K562 (cell line): Measurements from ENCODE around the gene TMEFF1. TPM values are rescaled to one million over a fixed set of nuclear protein-coding genes. Genes with fewer than 3 reads are reported as not detected.

Experiments used
- ATAC-seq: fragments of 200-7000 bp; cut with Tn5 transposase; 3 replicates; pipeline ENCODE4 v1.9.1; 2020; ENCODE audit warnings: moderate library complexity
- BruUV-seq: library from RNA; stranded (reverse); fragments of 400-500 nt; replicated peaks from 2 replicates; lab custom pipeline; 2021; lab: Mats Ljungman, UMichigan
- CTCF ChIA-PET: fragments of 300-600 bp; formaldehyde crosslinking; extraction: SDS; loops from one replicate; lab custom pipeline; 2021; ENCODE audit warnings: low intra/inter-chr PET ratio; lab: Yijun Ruan, JAX
- POLR2A ChIA-PET: fragments of 300-600, 350-650 bp; sonication (Branson Sonifier 250); formaldehyde crosslinking; extraction: SDS; loops from one replicate; lab custom pipeline; 2021; ENCODE audit warnings: antibody characterized with exemption, inconsistent platforms; lab: Yijun Ruan, JAX
- DNase-seq, 4 experiments: peaks; one replicate each; pipeline versions ENCODE4 v3.0.0 to v3.0.0-alpha.2; 2011 to 2018; ENCODE audit warnings: low spot score in 3 of 4, mixed read lengths in 3 of 4; ENCODE audit errors: extremely low read depth in 1 of 4
- FAIRE-seq: peaks from 2 replicates; lab custom pipeline; 2011; peaks lifted over from hg19 to GRCh38; lab: Jason Lieb, UNC
- H2AFZ ChIP-seq: 2 replicates; pipeline ENCODE4 v1.6.0; 2011; ENCODE audit warnings: low read depth, low read length, control low read depth, inconsistent platforms
- H3K27ac ChIP-seq: fragments of 200-600 bp; 3 replicates; pipeline ENCODE4 v1.8.0; 2011; ENCODE audit warnings: low read depth, mild to moderate bottlenecking, control low read depth, inconsistent platforms, low read length, moderate library complexity, mixed read lengths; ENCODE audit errors: extremely low read depth
- H3K27me3 ChIP-seq, 2 experiments: fragments of 300-600 bp in 1 of 2; 2 replicates in 1 of 2; 3 replicates in 1 of 2; pipeline versions ENCODE4 v1.6.0 to v1.8.0; 2011; ENCODE audit warnings: inconsistent platforms in 2 of 2, low read length in 2 of 2, mild to moderate bottlenecking in 1 of 2, mixed read lengths in 1 of 2, moderate library complexity in 1 of 2; ENCODE audit not compliant: control insufficient read depth in 2 of 2, insufficient read depth in 2 of 2
- H3K36me3 ChIP-seq: fragments of 300-600 bp; 3 replicates; pipeline ENCODE4 v1.8.0; 2011; ENCODE audit warnings: mild to moderate bottlenecking, low read length, inconsistent platforms; ENCODE audit not compliant: control insufficient read depth, insufficient read depth
- H3K4me1 ChIP-seq, 2 experiments: fragments of 200-600 bp in 1 of 2; replicated peaks in 1 of 2; 2 replicates in 1 of 2; 3 replicates in 1 of 2; pipeline versions ENCODE4 v1.5.1 to v1.8.0; 2011; ENCODE audit warnings: inconsistent platforms in 2 of 2, low read length in 2 of 2, mild to moderate bottlenecking in 1 of 2, mixed read lengths in 1 of 2, moderate library complexity in 1 of 2; ENCODE audit not compliant: control insufficient read depth in 2 of 2, insufficient read depth in 2 of 2
- H3K4me2 ChIP-seq: 2 replicates; pipeline ENCODE4 v1.6.1; 2011; ENCODE audit warnings: low read length, control low read depth, inconsistent platforms, mixed read lengths; ENCODE audit not compliant: insufficient read depth
- H3K4me3 ChIP-seq: fragments of 200-600 bp; sonication (generic), shearing (Covaris generic); 2 replicates; pipeline ENCODE4 v1.5.1; 2016; ENCODE audit warnings: control low read depth, inconsistent platforms
- H3K79me2 ChIP-seq: fragments of 200-600 bp; 3 replicates; pipeline ENCODE4 v1.8.0; 2011; ENCODE audit warnings: low read length, inconsistent platforms; ENCODE audit not compliant: control insufficient read depth, insufficient read depth
- H3K9ac ChIP-seq, 2 experiments: 2 replicates each; pipeline versions ENCODE4 v1.6.0 to v1.6.1; 2011; ENCODE audit warnings: low read depth in 2 of 2, low read length in 2 of 2, control low read depth in 1 of 2, inconsistent platforms in 1 of 2, mild to moderate bottlenecking in 1 of 2, mixed read lengths in 1 of 2; ENCODE audit not compliant: insufficient read depth in 1 of 2
- H3K9me1 ChIP-seq: one replicate; pipeline ENCODE4 v1.6.0; 2011; ENCODE audit warnings: inconsistent platforms, mild to moderate bottlenecking, low read length, moderate library complexity; ENCODE audit not compliant: control insufficient read depth, insufficient read depth
- H3K9me3 ChIP-seq: replicated peaks from 2 replicates; pipeline ENCODE4 v1.5.1; 2011; ENCODE audit warnings: low read depth, low read length, inconsistent platforms; ENCODE audit not compliant: control insufficient read depth, insufficient read depth
- H4K20me1 ChIP-seq: replicated peaks from 2 replicates; pipeline ENCODE4 v1.6.1; 2011; ENCODE audit warnings: low read length, inconsistent platforms, mixed read lengths; ENCODE audit not compliant: control insufficient read depth, insufficient read depth
- ARID1B ChIP-seq: fragments of 450-650 bp; IDR thresholded peaks from 2 replicates; pipeline ENCODE4 v1.6.1; 2016; ENCODE audit warnings: antibody characterized with exemption, mild to moderate bottlenecking, inconsistent platforms
- CBX3 ChIP-seq, 2 experiments: IDR thresholded peaks; 1 replicate in 1 of 2; 2 replicates in 1 of 2; pipeline ENCODE4 v1.6.1; 2012; ENCODE audit warnings: inconsistent platforms in 2 of 2, low read length in 2 of 2, borderline replicate concordance in 1 of 2, control low read depth in 1 of 2
- GATA2 ChIP-seq: sonication (generic); formaldehyde crosslinking; IDR thresholded peaks from 2 replicates; pipeline ENCODE4 v1.4.0; 2020; ENCODE audit warnings: mild to moderate bottlenecking, missing genetic modification reagents
- KDM1A ChIP-seq, 2 experiments: fragments of 450-650 bp; IDR thresholded peaks; 2 replicates each; pipeline ENCODE4 v1.6.1; 2016; ENCODE audit warnings: mild to moderate bottlenecking in 2 of 2
- MXI1 ChIP-seq: IDR thresholded peaks from 2 replicates; pipeline ENCODE4 v1.6.1; 2011; ENCODE audit warnings: low read depth, mild to moderate bottlenecking, improper control_type of control experiment, low read length
- NFIC ChIP-seq: fragments of 450-650 bp; IDR thresholded peaks from 2 replicates; pipeline ENCODE4 v1.6.1; 2017; ENCODE audit warnings: mild to moderate bottlenecking, inconsistent platforms
- PHB2 ChIP-seq: fragments of 450-650 bp; IDR thresholded peaks from 2 replicates; pipeline ENCODE4 v1.6.1; 2017; ENCODE audit warnings: low read depth
- SIRT6 ChIP-seq: IDR thresholded peaks from one replicate; pipeline ENCODE4 v1.6.1; 2012; ENCODE audit warnings: low read depth, mild to moderate bottlenecking, control low read depth, inconsistent platforms, low read length, moderate library complexity
- SPI1 ChIP-seq: IDR thresholded peaks from 2 replicates; pipeline ENCODE4 v1.6.1; 2011; ENCODE audit warnings: low read depth, low read length, control low read depth, borderline replicate concordance
- TCFL5 ChIP-seq: fragments of 250-450 bp; sonication (Bioruptor Pico); conservative IDR thresholded peaks from 2 replicates; pipeline ENCODE4 v1.6.1; 2021; ENCODE audit warnings: mild to moderate bottlenecking, moderate library complexity, matching md5 sums
- WGBS: fragments of 100-300 bp; shearing (Covaris generic); methylation state at CpG from one replicate; pipeline ENCODE4 v1.1.6; 2016; ENCODE audit warnings: low coverage, mixed read lengths; ENCODE audit not compliant: insufficient coverage; ENCODE audit errors: missing lambda C conversion rate; 5-methylcytosine and 5-hydroxymethylcytosine counted together
- in situ Hi-C: fragments of 300-500 bp; cut with MboI; formaldehyde crosslinking; loops from 4 replicates; pipeline ENCODE4 v1.15.0; 2018; ENCODE audit warnings: inconsistent platforms, mixed read lengths
- intact Hi-C: fragments of 100-400 bp; cut with micrococcal nuclease; formaldehyde crosslinking; loops from 2 replicates; pipeline ENCODE4 v1.14.2; 2022
- polyA plus RNA-seq, 8 experiments: library from polyadenylated mRNA; depleted of rRNA in 4 of 8; stranded (reverse) in 5 of 8; unstranded in 3 of 8; fragments of >200 nt; fragmentation: Nextera tagmentation in 2 of 8; fragmentation: Illumina TruSeq in 1 of 8; extraction: Ambion mirVana in 2 of 8; extraction: Trizol in 1 of 8; gene quantifications; 2 replicates each; pipeline versions ENCODE4 v1.2.1 to v1.2.3, GENCODE V29; 2011 to 2014; ENCODE audit warnings: inconsistent platforms in 1 of 8, missing spikeins in 1 of 8
- total RNA-seq, 7 experiments: library from RNA; depleted of rRNA in 6 of 7; stranded (reverse); fragments of >200 nt in 6 of 7; fragmentation: Illumina TruSeq in 2 of 7; extraction: Trizol in 2 of 7; gene quantifications; 2 replicates each; pipeline versions ENCODE4 v1.2.1 to v1.2.3, GENCODE V29; 2011 to 2021; ENCODE audit warnings: low replicate concordance in 1 of 7
- TF ChIP-seq, protein P1 (sequence below): conservative IDR thresholded peaks from 2 replicates; pipeline ENCODE4 v1.6.1; 2011; ENCODE audit warnings: low read depth, mild to moderate bottlenecking, low read length; ENCODE audit not compliant: control insufficient read depth
- TF ChIP-seq, protein P2 (sequence below), 2 experiments: IDR thresholded peaks; 2 replicates each; pipeline ENCODE4 v1.6.1; 2011; ENCODE audit warnings: borderline replicate concordance in 1 of 2, control low read depth in 1 of 2, low read depth in 1 of 2, low read length in 1 of 2, mild to moderate bottlenecking in 1 of 2, mixed read lengths in 1 of 2, moderate library complexity in 1 of 2; ENCODE audit not compliant: insufficient read depth in 1 of 2, insufficient read length in 1 of 2, poor library complexity in 1 of 2, severe bottlenecking in 1 of 2; ENCODE audit errors: extremely low read depth in 1 of 2
- TF ChIP-seq, protein P3 (sequence below): fragments of 250-450 bp; sonication (Bioruptor Pico); IDR thresholded peaks from 2 replicates; pipeline ENCODE4 v1.8.0; 2021; ENCODE audit warnings: moderate library complexity, mild to moderate bottlenecking, inconsistent platforms

The TMEFF1 gene
- total and polyA plus RNA-seq, 9 of the 15 experiments (the other 6 are each of a cell fraction or from before 2014, with no cell fraction given) = 0.07 to 1.1 (median 0.28) TPM; not detected in 2

DNA sequence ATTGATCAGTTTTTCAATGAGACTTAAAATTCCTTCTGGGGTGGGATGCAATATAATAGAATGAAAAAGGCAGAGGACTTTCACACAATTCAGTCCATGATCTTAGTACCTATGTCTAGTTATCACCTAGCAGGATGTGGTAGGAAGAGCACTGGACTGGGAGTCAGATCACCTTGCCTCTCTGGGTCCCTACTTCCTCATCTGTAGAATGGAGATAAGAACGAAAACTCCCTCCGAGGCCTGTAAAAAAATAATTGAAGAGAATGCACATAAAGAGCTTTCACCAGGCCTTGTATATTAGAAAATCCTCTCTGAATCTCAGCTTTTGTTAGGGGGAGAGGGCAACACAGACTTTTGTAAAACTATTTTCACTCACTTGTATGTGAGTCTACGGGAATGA, 681 bp upstream of the TMEFF1 start (continued):
- TF ChIP-seq CBX3 (IDR thresholded peaks at IDR 0.05; ENCODE audit: borderline replicate concordance in 1 of 2, low read length in 2 of 2) (0 out of 3 replicates have a peak, but pooled peaks of 1 of the 2 experiments have one; percentile 28), KDM1A (IDR thresholded peaks at IDR 0.05) (peak; percentile 47 to 74; a peak in 3 of 4 replicates), ARID1B (peak; percentile 50; the same call in 1 of the 2 replicates), PHB2 (no peak), SPI1 (0 out of 2 replicates have a peak, but pooled peaks have one; percentile 21)

DNA sequence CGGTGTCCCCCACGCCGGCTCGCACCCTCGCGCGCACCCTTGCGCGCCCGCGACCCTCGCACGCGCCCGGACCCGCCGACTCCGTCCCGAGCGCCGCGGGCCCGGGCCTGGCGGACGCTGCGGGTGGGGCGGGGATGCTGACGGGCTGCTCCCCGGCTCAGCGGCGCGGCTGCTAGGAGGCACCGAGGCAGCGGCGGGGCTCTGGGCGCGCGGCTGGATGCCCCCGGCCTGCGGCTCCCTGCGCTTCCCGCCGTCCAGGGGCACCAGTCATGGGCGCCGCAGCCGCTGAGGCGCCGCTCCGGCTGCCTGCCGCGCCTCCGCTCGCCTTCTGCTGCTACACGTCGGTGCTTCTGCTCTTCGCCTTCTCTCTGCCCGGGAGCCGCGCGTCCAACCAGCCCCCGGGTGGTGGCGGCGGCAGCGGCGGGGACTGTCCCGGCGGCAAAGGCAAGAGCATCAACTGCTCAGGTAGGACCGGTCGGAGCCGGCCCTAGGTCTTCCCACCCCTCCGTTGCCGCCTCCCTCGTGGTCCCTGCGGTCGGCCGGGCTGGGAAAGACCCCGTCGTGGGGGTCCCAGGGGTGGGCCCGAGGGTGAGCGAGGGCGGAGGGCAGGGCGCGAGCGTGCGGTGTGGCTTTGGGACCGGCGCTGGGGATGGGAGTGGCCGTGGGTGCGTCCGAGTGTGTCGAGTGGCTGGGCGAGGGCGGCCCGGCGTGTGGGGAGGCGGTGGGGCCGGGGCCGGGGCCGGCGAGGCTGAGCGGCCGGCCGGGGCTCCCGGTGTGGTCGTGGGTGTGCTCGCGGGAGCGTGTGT, 530 bp downstream of the TMEFF1 start:
- intact Hi-C loops = no loop called here
- 1% methylated on average over 51 of the region's 108 CpGs for WGBS
- TF ChIP-seq, protein P1, sequence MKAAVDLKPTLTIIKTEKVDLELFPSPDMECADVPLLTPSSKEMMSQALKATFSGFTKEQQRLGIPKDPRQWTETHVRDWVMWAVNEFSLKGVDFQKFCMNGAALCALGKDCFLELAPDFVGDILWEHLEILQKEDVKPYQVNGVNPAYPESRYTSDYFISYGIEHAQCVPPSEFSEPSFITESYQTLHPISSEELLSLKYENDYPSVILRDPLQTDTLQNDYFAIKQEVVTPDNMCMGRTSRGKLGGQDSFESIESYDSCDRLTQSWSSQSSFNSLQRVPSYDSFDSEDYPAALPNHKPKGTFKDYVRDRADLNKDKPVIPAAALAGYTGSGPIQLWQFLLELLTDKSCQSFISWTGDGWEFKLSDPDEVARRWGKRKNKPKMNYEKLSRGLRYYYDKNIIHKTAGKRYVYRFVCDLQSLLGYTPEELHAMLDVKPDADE = 0 out of 2 replicates have a peak, but pooled peaks have one; percentile 1
- TF ChIP-seq MXI1 = no peak
- no peak for TF ChIP-seq TCFL5 (CRISPR knock-in tag)
- TF ChIP-seq, protein P2, sequence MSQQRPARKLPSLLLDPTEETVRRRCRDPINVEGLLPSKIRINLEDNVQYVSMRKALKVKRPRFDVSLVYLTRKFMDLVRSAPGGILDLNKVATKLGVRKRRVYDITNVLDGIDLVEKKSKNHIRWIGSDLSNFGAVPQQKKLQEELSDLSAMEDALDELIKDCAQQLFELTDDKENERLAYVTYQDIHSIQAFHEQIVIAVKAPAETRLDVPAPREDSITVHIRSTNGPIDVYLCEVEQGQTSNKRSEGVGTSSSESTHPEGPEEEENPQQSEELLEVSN (IDR thresholded peaks at IDR 0.05; ENCODE audit: borderline replicate concordance in 1 of 2, extremely low read depth in 1 of 2, insufficient read depth in 1 of 2, insufficient read length in 1 of 2, low read depth in 1 of 2, low read length in 1 of 2, poor library complexity in 1 of 2, severe bottlenecking in 1 of 2) = peak in 1 of 2 experiments; percentile 20
- TF ChIP-seq GATA2 (CRISPR knock-in tag) = no peak
- no peak for TF ChIP-seq SIRT6
- TF ChIP-seq, protein P3, sequence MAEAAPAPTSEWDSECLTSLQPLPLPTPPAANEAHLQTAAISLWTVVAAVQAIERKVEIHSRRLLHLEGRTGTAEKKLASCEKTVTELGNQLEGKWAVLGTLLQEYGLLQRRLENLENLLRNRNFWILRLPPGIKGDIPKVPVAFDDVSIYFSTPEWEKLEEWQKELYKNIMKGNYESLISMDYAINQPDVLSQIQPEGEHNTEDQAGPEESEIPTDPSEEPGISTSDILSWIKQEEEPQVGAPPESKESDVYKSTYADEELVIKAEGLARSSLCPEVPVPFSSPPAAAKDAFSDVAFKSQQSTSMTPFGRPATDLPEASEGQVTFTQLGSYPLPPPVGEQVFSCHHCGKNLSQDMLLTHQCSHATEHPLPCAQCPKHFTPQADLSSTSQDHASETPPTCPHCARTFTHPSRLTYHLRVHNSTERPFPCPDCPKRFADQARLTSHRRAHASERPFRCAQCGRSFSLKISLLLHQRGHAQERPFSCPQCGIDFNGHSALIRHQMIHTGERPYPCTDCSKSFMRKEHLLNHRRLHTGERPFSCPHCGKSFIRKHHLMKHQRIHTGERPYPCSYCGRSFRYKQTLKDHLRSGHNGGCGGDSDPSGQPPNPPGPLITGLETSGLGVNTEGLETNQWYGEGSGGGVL (CRISPR knock-in tag) = no peak
- peak; percentile 47; the same call in 1 of the 2 replicates for TF ChIP-seq NFIC

More for the DNA sequence above, 530 bp downstream of the TMEFF1 start:
- DNase-seq (peak; percentile 46 to 57 (median 51)), ATAC-seq (peak; percentile 78), FAIRE-seq (no peak)
- ChIA-PET CTCF (interaction anchor here (0.6 kb wide), 1 partner anchor 14 kb away, joined by 3 read pairs; no protein-coding TSS in a partner anchor), POLR2A (interaction anchor here (0.7 kb wide), 1 partner anchor 383 kb away, joined by 3 read pairs; no protein-coding TSS in a partner anchor)
- peaks cover 0 to 10% of the 10 kb centered on the region in 2 experiments; a peak in 4 of 5 replicates for H3K27me3 ChIP-seq
- peak overlapping the region; percentile 43 for H3K4me3 ChIP-seq
- peak overlapping the region; percentile 46 for H3K4me2 ChIP-seq
- H3K27ac ChIP-seq = no peak overlapping the region
- no TSS peak for BruUV-seq
- peak overlapping the region in 1 of 2 experiments; percentile 87; a peak in 2 of 4 replicates for H3K9ac ChIP-seq
- H3K9me3 ChIP-seq = no peaks in the 10 kb centered on the region; the same call in 1 of the 2 replicates
- peak overlapping the region; percentile 77 for H2AFZ ChIP-seq
- no peaks in the 10 kb centered on the region for H4K20me1 ChIP-seq
- H3K4me1 ChIP-seq = peaks cover 6 to 17% of the 10 kb centered on the region in 2 experiments; a peak in 4 of 5 replicates
- H3K79me2 ChIP-seq = no peaks in the 10 kb centered on the region
- in situ Hi-C loops = no loop called here
- H3K36me3 ChIP-seq = no peaks in the 10 kb centered on the region
- no peaks in the 10 kb centered on the region for H3K9me1 ChIP-seq
